H1 (cell line): ENCODE data around the gene THEMIS.

ENCODE experiments used
- ATF3 ChIP-seq: IDR thresholded peaks from 2 replicates; pipeline ENCODE4 v1.6.1; 2011; ENCODE audit warnings: low read depth, mild to moderate bottlenecking, low read length; ENCODE audit not compliant: insufficient read depth
- EZH2 ChIP-seq: fragments of 200-600 bp; sonication (generic); IDR thresholded peaks from 2 replicates; pipeline ENCODE4 v1.7.1; 2012; ENCODE audit warnings: low read depth, mild to moderate bottlenecking, moderate library complexity, low read length, inconsistent platforms; ENCODE audit not compliant: severe bottlenecking
- KDM5A ChIP-seq: fragments of 200-600 bp; IDR thresholded peaks from 2 replicates; pipeline ENCODE4 v1.7.1; 2012; ENCODE audit warnings: mild to moderate bottlenecking, low read length, inconsistent platforms, mixed read lengths
- POU5F1 ChIP-seq: IDR thresholded peaks from 2 replicates; pipeline ENCODE4 v1.6.1; 2011; ENCODE audit warnings: low read depth, mild to moderate bottlenecking, low read length, moderate library complexity
- RFX5 ChIP-seq: IDR thresholded peaks from 2 replicates; pipeline ENCODE4 v1.6.1; 2011; ENCODE audit warnings: low read depth, low read length, improper control_type of control experiment, borderline replicate concordance
- TF ChIP-seq, protein P1 (sequence below), 3 experiments: IDR thresholded peaks; 1 replicate in 2 of 3; 2 replicates in 1 of 3; pipeline versions ENCODE4 v1.5.1 to v1.6.1; 2011; ENCODE audit warnings: low read length in 3 of 3, mild to moderate bottlenecking in 3 of 3, inconsistent platforms in 2 of 3, low read depth in 1 of 3, moderate library complexity in 1 of 3; ENCODE audit not compliant: insufficient read depth in 1 of 3; ENCODE audit errors: control extremely low read depth in 1 of 3
- TF ChIP-seq, protein P2 (sequence below): IDR thresholded peaks from 2 replicates; pipeline ENCODE4 v1.6.1; 2011; ENCODE audit warnings: low read length, improper control_type of control experiment

- no peak for TF ChIP-seq POU5F1
- TF ChIP-seq, protein P1, sequence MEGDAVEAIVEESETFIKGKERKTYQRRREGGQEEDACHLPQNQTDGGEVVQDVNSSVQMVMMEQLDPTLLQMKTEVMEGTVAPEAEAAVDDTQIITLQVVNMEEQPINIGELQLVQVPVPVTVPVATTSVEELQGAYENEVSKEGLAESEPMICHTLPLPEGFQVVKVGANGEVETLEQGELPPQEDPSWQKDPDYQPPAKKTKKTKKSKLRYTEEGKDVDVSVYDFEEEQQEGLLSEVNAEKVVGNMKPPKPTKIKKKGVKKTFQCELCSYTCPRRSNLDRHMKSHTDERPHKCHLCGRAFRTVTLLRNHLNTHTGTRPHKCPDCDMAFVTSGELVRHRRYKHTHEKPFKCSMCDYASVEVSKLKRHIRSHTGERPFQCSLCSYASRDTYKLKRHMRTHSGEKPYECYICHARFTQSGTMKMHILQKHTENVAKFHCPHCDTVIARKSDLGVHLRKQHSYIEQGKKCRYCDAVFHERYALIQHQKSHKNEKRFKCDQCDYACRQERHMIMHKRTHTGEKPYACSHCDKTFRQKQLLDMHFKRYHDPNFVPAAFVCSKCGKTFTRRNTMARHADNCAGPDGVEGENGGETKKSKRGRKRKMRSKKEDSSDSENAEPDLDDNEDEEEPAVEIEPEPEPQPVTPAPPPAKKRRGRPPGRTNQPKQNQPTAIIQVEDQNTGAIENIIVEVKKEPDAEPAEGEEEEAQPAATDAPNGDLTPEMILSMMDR (IDR thresholded peaks at IDR 0.05; ENCODE audit: control extremely low read depth in 1 of 3, insufficient read depth in 1 of 3, low read depth in 1 of 3, low read length in 3 of 3): no peak
- TF ChIP-seq, protein P2, sequence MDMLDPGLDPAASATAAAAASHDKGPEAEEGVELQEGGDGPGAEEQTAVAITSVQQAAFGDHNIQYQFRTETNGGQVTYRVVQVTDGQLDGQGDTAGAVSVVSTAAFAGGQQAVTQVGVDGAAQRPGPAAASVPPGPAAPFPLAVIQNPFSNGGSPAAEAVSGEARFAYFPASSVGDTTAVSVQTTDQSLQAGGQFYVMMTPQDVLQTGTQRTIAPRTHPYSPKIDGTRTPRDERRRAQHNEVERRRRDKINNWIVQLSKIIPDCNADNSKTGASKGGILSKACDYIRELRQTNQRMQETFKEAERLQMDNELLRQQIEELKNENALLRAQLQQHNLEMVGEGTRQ: no peak
- no peak for TF ChIP-seq RFX5
- TF ChIP-seq EZH2: no peak
- TF ChIP-seq ATF3: no peak
- no peak for TF ChIP-seq KDM5A
Observed at GRCh38 chr6:127793396-127793795, 107.5 kb downstream of the THEMIS start.
